HG03432 (cell line): ENCODE results near the gene CTBP2.

ENCODE experiments used
- ATAC-seq: cut with Tn5 transposase; IDR thresholded peaks from one replicate; pipeline ENCODE4 v1.9.1; 2021; ENCODE audit warnings: mild to moderate bottlenecking, moderate library complexity; ENCODE audit not compliant: unreplicated experiment

Gene CTBP2

GRCh38 chr10:125159932-125160855, at the start of gene CTBP2:
Gene CTBP2 (minus strand): TSS chr10:125160563.
- no peak for ATAC-seq

DNA sequence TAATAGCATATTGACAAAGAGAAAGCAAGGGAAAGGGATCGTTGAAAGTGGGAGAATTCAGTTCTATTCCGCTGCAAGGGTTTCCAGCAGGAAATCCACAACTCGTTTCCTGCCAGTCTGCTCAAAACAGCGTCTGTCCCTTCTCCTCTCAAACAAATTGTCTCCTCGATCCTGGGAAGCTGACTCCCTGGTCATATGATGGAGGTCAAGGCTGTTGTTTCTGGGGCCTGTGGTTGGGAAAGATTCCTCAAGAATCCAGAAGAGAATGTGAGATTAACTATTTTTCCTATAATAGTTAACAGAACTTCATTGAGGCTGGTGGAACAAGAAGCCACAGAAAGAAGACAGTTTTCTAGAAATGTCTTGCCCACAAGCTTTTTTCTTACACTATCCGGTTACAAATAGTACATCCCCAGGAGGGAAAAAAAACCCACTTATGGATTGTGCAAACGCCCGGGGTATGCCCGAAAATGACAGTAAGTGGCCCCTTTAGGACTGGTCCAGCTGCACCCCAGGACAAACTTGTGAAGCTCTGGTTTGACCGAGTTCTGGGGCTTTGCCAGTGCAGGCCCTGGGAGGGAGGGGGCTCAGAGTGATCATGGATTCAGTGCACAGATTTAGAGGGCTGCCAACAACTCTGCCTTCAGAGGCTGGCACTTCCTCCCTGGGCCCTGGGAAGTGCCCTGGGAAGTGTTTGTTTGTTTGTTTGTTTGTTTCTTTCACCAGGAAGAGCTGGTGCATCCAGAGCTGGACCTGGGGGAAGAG, 49.4 kb upstream of the CTBP2 start:
- ATAC-seq, result no peak

- ATAC-seq, result no peak
Measured at GRCh38 chr10:125208854-125209565, 48.6 kb upstream of the CTBP2 start.

GRCh38 chr10:125206623-125207022, 46.3 kb upstream of the CTBP2 start:
- ATAC-seq, result no peak

GRCh38 chr10:125205431-125205830, 45.1 kb upstream of the CTBP2 start:
- no peak for ATAC-seq

DNA sequence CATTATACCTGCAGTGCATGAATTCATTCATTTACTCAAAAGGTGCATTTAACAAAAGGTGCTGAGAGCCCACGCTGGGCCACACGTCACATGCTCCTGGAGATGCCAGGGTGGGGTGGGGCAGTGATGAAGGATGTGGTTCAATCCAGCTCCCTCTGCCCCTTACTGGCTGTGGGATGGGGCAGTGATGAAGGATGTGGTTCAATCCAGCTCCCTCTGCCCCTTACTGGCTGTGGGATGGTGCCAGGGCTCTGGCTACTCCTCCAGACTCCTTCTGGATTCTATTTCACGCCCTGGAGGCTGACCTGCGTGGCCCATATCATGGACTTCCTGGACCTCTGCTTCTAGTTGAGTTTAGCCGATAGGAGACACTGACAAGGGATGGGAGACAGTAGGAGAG, 44.0 kb upstream of the CTBP2 start:
- ATAC-seq, result no peak

- no peak for ATAC-seq
Measured at GRCh38 chr10:125203186-125203800, 42.9 kb upstream of the CTBP2 start.

DNA sequence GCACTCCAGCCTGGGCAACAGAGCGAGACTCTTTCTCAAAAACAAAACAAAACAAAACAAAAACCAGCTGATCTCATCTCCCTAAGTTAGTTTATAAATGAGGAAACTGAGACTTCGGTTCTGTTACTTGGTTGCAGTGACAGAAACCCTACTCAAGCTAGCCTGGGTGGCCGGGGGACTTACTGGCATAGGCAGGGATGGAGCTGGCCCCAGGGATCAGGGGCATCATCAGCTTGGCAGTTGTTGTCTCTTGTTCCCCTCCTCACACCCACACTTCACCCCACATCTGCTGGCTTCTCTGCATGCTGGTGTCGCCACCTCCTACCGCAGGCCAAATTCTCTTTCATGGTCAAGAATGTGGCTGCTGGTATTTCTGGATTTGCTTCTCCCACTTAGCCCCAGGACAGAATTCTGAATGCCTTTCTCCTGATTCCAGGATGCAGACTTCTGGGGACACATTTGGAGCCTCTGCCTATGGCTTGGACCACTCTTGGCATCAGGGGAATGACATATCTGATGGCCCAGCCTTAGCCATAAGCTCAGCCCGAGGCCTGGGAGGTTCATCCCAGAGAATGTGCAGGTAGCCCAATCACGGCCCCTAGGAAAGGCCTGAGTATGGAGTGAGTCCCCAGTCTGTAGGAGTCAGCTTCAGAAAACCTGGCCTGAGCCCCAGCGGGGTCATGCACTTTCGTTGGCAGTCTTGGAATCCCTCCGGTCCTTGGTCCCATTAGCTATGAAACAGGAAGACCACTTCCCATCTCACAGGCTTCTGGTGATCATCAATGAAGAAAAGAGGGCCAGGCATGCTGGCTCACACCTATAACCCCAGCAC, 41.6 kb upstream of the CTBP2 start:
- peak; percentile 9 for ATAC-seq

GRCh38 chr10:125201108-125201524, 40.8 kb upstream of the CTBP2 start:
- peak; percentile 92 for ATAC-seq

- ATAC-seq, result no peak
Measured at GRCh38 chr10:125200396-125200795, 40.0 kb upstream of the CTBP2 start.

DNA sequence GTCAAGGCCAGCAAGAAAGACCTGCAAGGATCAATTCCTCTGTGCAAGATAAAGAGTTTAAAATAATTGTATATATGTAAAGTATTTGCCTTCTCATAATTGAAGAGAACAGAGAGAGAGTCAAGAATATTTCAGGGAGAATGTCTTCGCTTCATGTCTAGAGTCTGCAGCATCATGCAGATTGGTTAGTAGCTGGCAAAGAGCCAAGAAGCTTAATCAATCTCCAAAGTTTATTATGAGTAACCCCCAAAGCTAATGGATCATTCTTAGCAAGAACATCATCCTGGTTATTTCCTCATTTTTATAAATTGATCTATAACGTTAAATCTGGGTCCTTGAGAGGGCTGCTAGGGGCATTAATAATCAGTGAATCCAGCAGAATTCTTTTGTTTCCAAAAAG, 38.9 kb upstream of the CTBP2 start:
- no peak for ATAC-seq

GRCh38 chr10:125194814-125195213, 34.5 kb upstream of the CTBP2 start:
- ATAC-seq, result no peak

GRCh38 chr10:125193306-125193877, 33.0 kb upstream of the CTBP2 start:
- ATAC-seq, result no peak

GRCh38 chr10:125192620-125193019, 32.3 kb upstream of the CTBP2 start:
- ATAC-seq, result no peak

DNA sequence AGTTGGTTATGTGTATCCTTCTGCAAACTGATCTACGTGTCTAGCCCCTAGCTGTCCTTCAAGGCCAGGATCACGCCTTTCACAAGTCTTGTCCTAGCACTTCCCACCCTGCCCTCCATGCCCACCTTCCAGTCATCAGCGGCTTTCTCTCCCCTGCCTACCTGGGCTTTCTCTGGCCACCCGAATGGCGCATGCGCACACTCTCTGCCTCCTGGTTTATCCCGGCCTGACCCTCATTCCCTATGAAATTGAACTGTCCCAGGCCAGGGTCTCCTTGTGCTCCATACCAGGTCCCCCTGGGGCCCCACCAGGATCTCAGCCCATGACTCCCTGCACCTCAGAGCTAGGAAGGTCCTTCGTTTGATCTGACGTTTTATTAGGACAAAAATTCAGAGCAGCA, 31.6 kb upstream of the CTBP2 start:
- no peak for ATAC-seq

DNA sequence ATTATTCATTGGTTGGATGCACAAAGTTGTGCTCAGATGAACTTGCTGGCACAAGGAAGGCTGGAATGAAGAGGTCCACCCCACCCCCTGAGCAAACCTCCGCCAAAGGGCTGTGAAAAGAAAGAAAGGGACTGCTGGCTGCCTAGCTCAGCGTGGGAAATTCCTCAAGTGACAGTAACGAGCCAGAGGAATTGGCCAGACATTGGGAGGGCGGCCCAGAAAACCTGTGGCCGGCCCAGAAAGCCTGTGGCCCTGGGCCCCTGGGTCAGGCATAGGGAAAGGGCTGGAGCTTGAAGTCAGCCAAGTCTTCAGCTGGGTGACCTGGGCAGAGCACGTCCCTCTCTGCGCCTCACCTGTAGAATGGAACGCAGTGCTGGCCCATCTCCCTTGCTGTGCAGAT, 30.6 kb upstream of the CTBP2 start:
- ATAC-seq, result no peak

DNA sequence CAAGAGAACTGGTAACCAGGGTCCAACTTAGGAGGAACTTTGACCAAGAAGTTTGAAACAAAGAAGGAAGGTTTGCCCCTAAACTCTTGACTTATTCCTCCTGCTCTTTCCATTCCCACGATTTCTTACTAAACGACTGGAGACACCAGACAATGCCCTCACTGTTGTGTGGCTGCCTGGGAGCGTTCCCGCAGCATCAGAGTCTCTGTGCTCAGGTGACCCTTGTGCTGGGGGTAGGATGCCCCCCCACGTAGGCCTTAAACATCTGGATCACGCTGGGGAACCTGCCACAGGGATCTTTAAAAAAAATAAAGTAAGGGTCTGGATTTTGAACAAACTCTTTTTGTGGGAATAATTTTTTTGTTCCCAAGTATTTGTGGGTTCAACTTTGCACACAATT, 30.1 kb upstream of the CTBP2 start:
- ATAC-seq, result no peak

- ATAC-seq, result no peak
Measured at GRCh38 chr10:125189162-125189561, 28.8 kb upstream of the CTBP2 start.
